ENCODE results near the gene MCC.

The MCC gene

GRCh38 chr5:113267361-113267900 is 220.8 kb downstream of the MCC start:
- no peak for DNase-seq

- no peak for DNase-seq
Measured at GRCh38 chr5:113266913-113267227, 221.4 kb downstream of the MCC start.

- DNase-seq = no peak
Measured at GRCh38 chr5:113266227-113266912, 221.9 kb downstream of the MCC start.

- no peak for DNase-seq
Measured at GRCh38 chr5:113265190-113265589, 223.1 kb downstream of the MCC start.

GRCh38 chr5:113264046-113264445 is 224.2 kb downstream of the MCC start:
- DNase-seq = no peak

- DNase-seq = no peak
Measured at GRCh38 chr5:113263545-113263944, 224.7 kb downstream of the MCC start.

- no peak for DNase-seq
Measured at GRCh38 chr5:113262674-113263073, 225.6 kb downstream of the MCC start.

GRCh38 chr5:113259034-113259433 is 229.2 kb downstream of the MCC start:
- no peak for DNase-seq

GRCh38 chr5:113257545-113257944 is 230.7 kb downstream of the MCC start:
- no peak for DNase-seq

- no peak for DNase-seq
Measured at GRCh38 chr5:113256671-113257452, 231.4 kb downstream of the MCC start.

- no peak for DNase-seq
Measured at GRCh38 chr5:113255579-113256386, 232.5 kb downstream of the MCC start.

- DNase-seq = no peak
Measured at GRCh38 chr5:113255105-113255504, 233.1 kb downstream of the MCC start.

- no peak for DNase-seq
Measured at GRCh38 chr5:113253037-113253436, 235.2 kb downstream of the MCC start.

GRCh38 chr5:113252066-113252465 is 236.2 kb downstream of the MCC start:
- DNase-seq = no peak

- no peak for DNase-seq
Measured at GRCh38 chr5:113250341-113250953, 237.8 kb downstream of the MCC start.

- DNase-seq = no peak
Measured at GRCh38 chr5:113249206-113249605, 239.0 kb downstream of the MCC start.

- DNase-seq = peak; percentile 28 to 44
Measured at GRCh38 chr5:113246361-113246870, 241.8 kb downstream of the MCC start.

GRCh38 chr5:113245427-113246225 is 242.6 kb downstream of the MCC start:
- peak in 1 of 2 experiments; percentile 28 for DNase-seq

- no peak for DNase-seq
Measured at GRCh38 chr5:113244966-113245365, 243.3 kb downstream of the MCC start.

GRCh38 chr5:113243349-113243664 is 244.9 kb downstream of the MCC start:
- DNase-seq = no peak

GRCh38 chr5:113242481-113243348 is 245.5 kb downstream of the MCC start:
- DNase-seq = no peak

All from Kasumi-1 (cell line).